Calu3 (cell line): ENCODE measurements around the gene CBFA2T3. TPM values are rescaled to one million over a fixed set of nuclear protein-coding genes. Genes with fewer than 3 reads are reported as not detected.

ENCODE experiments used
- BruUV-seq: library from RNA; stranded (reverse); fragments of 400-500 nt; replicated peaks from 2 replicates; lab custom pipeline; 2021; lab: Mats Ljungman, UMichigan
- CTCF ChIA-PET: fragments of 300-600 bp; sonication (Branson Sonifier 250); formaldehyde crosslinking; loops from one replicate; lab custom pipeline; 2022; ENCODE audit warnings: antibody characterized with exemption; lab: Charles Lee
- DNase-seq: peaks from one replicate; pipeline ENCODE4 v3.0.0; 2022
- H3K27ac Mint-ChIP-seq: one replicate; pipeline ENCODE4 v1.8.0; 2022; ENCODE audit warnings: mixed read lengths; ENCODE audit not compliant: unreplicated experiment
- H3K27me3 Mint-ChIP-seq: one replicate; pipeline ENCODE4 v1.8.0; 2022; ENCODE audit warnings: mixed read lengths; ENCODE audit not compliant: unreplicated experiment
- H3K36me3 Mint-ChIP-seq: one replicate; pipeline ENCODE4 v1.8.0; 2022; ENCODE audit warnings: mild to moderate bottlenecking, moderate library complexity, mixed read lengths; ENCODE audit not compliant: insufficient read depth, unreplicated experiment
- H3K4me1 Mint-ChIP-seq: one replicate; pipeline ENCODE4 v1.8.0; 2022; ENCODE audit warnings: mild to moderate bottlenecking, low read depth, mixed read lengths; ENCODE audit not compliant: unreplicated experiment
- H3K4me3 Mint-ChIP-seq: one replicate; pipeline ENCODE4 v1.8.0; 2022; ENCODE audit warnings: mild to moderate bottlenecking, low read depth, moderate library complexity, mixed read lengths; ENCODE audit not compliant: unreplicated experiment
- H3K9me3 Mint-ChIP-seq: one replicate; pipeline ENCODE4 v1.8.0; 2022; ENCODE audit warnings: low read depth, mixed read lengths; ENCODE audit not compliant: unreplicated experiment
- CTCF ChIP-seq: fragments of 200-600 bp; IDR thresholded peaks from one replicate; pipeline ENCODE4 v1.8.0; 2022; ENCODE audit warnings: antibody characterized with exemption; ENCODE audit not compliant: unreplicated experiment
- intact Hi-C: fragments of 100-400 bp; cut with micrococcal nuclease; formaldehyde crosslinking; loops from one replicate; pipeline ENCODE4 v1.10.0; 2022; ENCODE audit not compliant: unreplicated experiment
- total RNA-seq: library from RNA; stranded (reverse); gene quantifications from 2 replicates; pipeline ENCODE4 v1.2.3, GENCODE V29; 2022

Gene CBFA2T3
- total RNA-seq, 1 experiment from 2014 or later = not detected

- no TSS peak for BruUV-seq
- TF ChIP-seq CTCF = no peak
- Mint-ChIP-seq H3K9me3 (no peaks in the 10 kb centered on the region), H3K27me3 (no peaks in the 10 kb centered on the region), H3K4me1 (no peaks in the 10 kb centered on the region), H3K36me3 (peaks cover 27% of the 10 kb centered on the region), H3K4me3 (no peak overlapping the region), H3K27ac (no peak overlapping the region)
- DNase-seq = no peak
- intact Hi-C loops = no loop called here
- CTCF ChIA-PET = no interaction called here
Measured at GRCh38 chr16:88834670-88835069, 142.3 kb downstream of the CBFA2T3 start.

- no peak for TF ChIP-seq CTCF
- Mint-ChIP-seq H3K27ac (no peak overlapping the region), H3K27me3 (no peaks in the 10 kb centered on the region), H3K4me1 (no peaks in the 10 kb centered on the region), H3K4me3 (no peak overlapping the region), H3K36me3 (peaks cover 23% of the 10 kb centered on the region), H3K9me3 (no peaks in the 10 kb centered on the region)
- no peak for DNase-seq
- intact Hi-C loops = no loop called here
- CTCF ChIA-PET = interaction anchor here (0.6 to 0.7 kb wide), 3 partner anchors 213 to 394 kb away, joined by 3 to 5 read pairs (median 4); no protein-coding TSS in a partner anchor
- BruUV-seq = no TSS peak
Measured at GRCh38 chr16:88833086-88833485, 143.9 kb downstream of the CBFA2T3 start.

- CTCF ChIA-PET = no interaction called here
- TF ChIP-seq CTCF = peak; percentile 17
- H3K4me3 Mint-ChIP-seq = no peak overlapping the region
- no peaks in the 10 kb centered on the region for H3K9me3 Mint-ChIP-seq
- no peak overlapping the region for H3K27ac Mint-ChIP-seq
- H3K36me3 Mint-ChIP-seq = peaks cover 33% of the 10 kb centered on the region
- H3K27me3 Mint-ChIP-seq = no peaks in the 10 kb centered on the region
- no peaks in the 10 kb centered on the region for H3K4me1 Mint-ChIP-seq
- no peak for DNase-seq
- intact Hi-C loops = no loop called here
- BruUV-seq = no TSS peak
Measured at GRCh38 chr16:88831838-88832237, 145.2 kb downstream of the CBFA2T3 start.

DNA sequence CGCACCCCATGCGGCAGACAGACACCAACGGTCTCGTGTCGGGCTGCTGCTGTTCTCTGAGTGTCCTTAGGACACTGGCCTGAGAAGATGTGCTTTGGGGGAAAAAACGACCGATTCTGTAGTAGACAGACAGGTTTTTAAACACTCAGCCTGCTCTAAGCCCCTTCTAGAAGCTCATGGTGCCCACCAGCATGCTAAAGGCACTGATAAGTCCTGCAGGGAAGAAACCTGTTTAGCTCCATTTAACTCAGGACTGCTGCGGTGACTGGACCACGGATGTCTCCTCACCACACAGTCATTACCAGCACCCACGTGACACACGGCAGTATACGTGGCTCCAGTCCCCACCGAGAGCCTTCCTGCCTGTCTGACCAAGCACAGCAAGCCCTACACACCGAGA is 146.2 kb downstream of the CBFA2T3 start:
- H3K4me3 Mint-ChIP-seq = no peak overlapping the region
- CTCF ChIA-PET = no interaction called here
- BruUV-seq = no TSS peak

More for the DNA sequence above, 146.2 kb downstream of the CBFA2T3 start:
- no peaks in the 10 kb centered on the region for H3K27me3 Mint-ChIP-seq
- DNase-seq = no peak
- peaks cover 33% of the 10 kb centered on the region for H3K36me3 Mint-ChIP-seq
- intact Hi-C loops = no loop called here
- H3K9me3 Mint-ChIP-seq = no peaks in the 10 kb centered on the region
- H3K27ac Mint-ChIP-seq = no peak overlapping the region
- no peaks in the 10 kb centered on the region for H3K4me1 Mint-ChIP-seq
- TF ChIP-seq CTCF = no peak
